Keratinocyte (primary cell): ENCODE data around the gene COL25A1. TPM values are rescaled to one million over a fixed set of nuclear protein-coding genes. Genes with fewer than 3 reads are reported as not detected.

Source experiments
- DNase-seq: peaks from one replicate; pipeline ENCODE4 v3.0.0-alpha.2; 2011; ENCODE audit warnings: low read depth, missing footprints, low spot score
- FAIRE-seq: peaks from 2 replicates; lab custom pipeline; 2011; peaks lifted over from hg19 to GRCh38; lab: Jason Lieb, UNC
- H2AFZ ChIP-seq: 2 replicates; pipeline ENCODE4 v1.6.0; 2012; ENCODE audit warnings: low read length, control low read depth, inconsistent platforms; ENCODE audit not compliant: control insufficient read depth
- H3K27ac ChIP-seq: 2 replicates; pipeline ENCODE4 v1.5.1; 2011; ENCODE audit warnings: low read length; ENCODE audit not compliant: control insufficient read depth, insufficient read depth
- H3K27me3 ChIP-seq: 3 replicates; pipeline ENCODE4 v1.6.0; 2011; ENCODE audit warnings: low read length; ENCODE audit not compliant: control insufficient read depth, insufficient read depth; ENCODE audit errors: extremely low read depth
- H3K36me3 ChIP-seq, 2 experiments: 2 replicates in 1 of 2; 3 replicates in 1 of 2; pipeline ENCODE4 v1.5.1; 2011; ENCODE audit warnings: low read length in 2 of 2, mild to moderate bottlenecking in 1 of 2; ENCODE audit not compliant: control insufficient read depth in 2 of 2, insufficient read depth in 2 of 2; ENCODE audit errors: extremely low read depth in 1 of 2
- H3K4me1 ChIP-seq: 3 replicates; pipeline ENCODE4 v1.5.1; 2011; ENCODE audit warnings: low read length; ENCODE audit not compliant: control insufficient read depth, insufficient read depth; ENCODE audit errors: extremely low read depth
- H3K4me2 ChIP-seq: 3 replicates; pipeline ENCODE4 v1.6.0; 2011; ENCODE audit warnings: low read depth, low read length; ENCODE audit not compliant: control insufficient read depth, insufficient read depth; ENCODE audit errors: extremely low read depth
- H3K4me3 ChIP-seq, 3 experiments: fragments of 200-600 bp in 1 of 3; sonication (generic) in 1 of 3; 2 replicates in 2 of 3; 3 replicates in 1 of 3; pipeline ENCODE4 v1.5.1; 2011 to 2016; ENCODE audit warnings: low read length in 3 of 3, mild to moderate bottlenecking in 3 of 3, control low read depth in 2 of 3, inconsistent platforms in 1 of 3, low read depth in 1 of 3, mixed read lengths in 1 of 3, mixed run types in 1 of 3, moderate library complexity in 1 of 3; ENCODE audit not compliant: control insufficient read depth in 2 of 3, insufficient read depth in 2 of 3; ENCODE audit errors: extremely low read depth in 1 of 3
- H3K79me2 ChIP-seq: 2 replicates; pipeline ENCODE4 v1.6.0; 2012; ENCODE audit warnings: low read length; ENCODE audit not compliant: control insufficient read depth, insufficient read depth
- H3K9ac ChIP-seq: 3 replicates; pipeline ENCODE4 v1.6.0; 2011; ENCODE audit warnings: low read length; ENCODE audit not compliant: control insufficient read depth, insufficient read depth; ENCODE audit errors: extremely low read depth
- H3K9me1 ChIP-seq: 3 replicates; pipeline ENCODE4 v1.6.0; 2011; ENCODE audit warnings: low read length; ENCODE audit not compliant: control insufficient read depth, insufficient read depth; ENCODE audit errors: extremely low read depth
- H3K9me3 ChIP-seq: 2 replicates; pipeline ENCODE4 v1.5.1; 2012; ENCODE audit warnings: low read depth, low read length; ENCODE audit not compliant: control insufficient read depth
- H4K20me1 ChIP-seq: 3 replicates; pipeline ENCODE4 v1.6.0; 2011; ENCODE audit warnings: low read length; ENCODE audit not compliant: control insufficient read depth, insufficient read depth; ENCODE audit errors: extremely low read depth
- CTCF ChIP-seq, 3 experiments: IDR thresholded peaks in 1 of 3; conservative IDR thresholded peaks in 1 of 3; optimal IDR thresholded peaks in 1 of 3; 2 replicates in 2 of 3; 3 replicates in 1 of 3; pipeline versions ENCODE3 to v1.5.1; 2011; ENCODE audit warnings: low read length in 3 of 3, mild to moderate bottlenecking in 3 of 3, moderate library complexity in 2 of 3, control low read depth in 1 of 3, inconsistent platforms in 1 of 3; ENCODE audit not compliant: insufficient read depth in 2 of 3; ENCODE audit errors: extremely low read depth in 1 of 3
- EZH2 ChIP-seq: IDR thresholded peaks from one replicate; pipeline ENCODE4 v1.6.1; 2012; ENCODE audit warnings: inconsistent platforms, mild to moderate bottlenecking, low read length, moderate library complexity
- dilution Hi-C: fragments of 300-500 bp; cut with MboI; formaldehyde crosslinking; loops from one replicate; pipeline ENCODE4 v1.7.0; 2020; ENCODE audit warnings: low sequenced_read_pairs; ENCODE audit not compliant: extremely low pct_ligation_motif_present
- polyA plus RNA-seq, 5 experiments: library from polyadenylated mRNA; depleted of rRNA in 3 of 5; stranded (reverse) in 3 of 5; stranded (forward) in 1 of 5; unstranded in 1 of 5; fragments of >200 nt; gene quantifications; 1 replicate in 1 of 5; 2 replicates in 3 of 5; 3 replicates in 1 of 5; pipeline versions ENCODE4 v1.2.1 to v1.2.3, GENCODE V29; 2011 to 2012; ENCODE audit warnings: missing spikeins in 2 of 5, low read depth in 1 of 5, low replicate concordance in 1 of 5

The COL25A1 gene
- polyA plus RNA-seq, 1 donor (not counting 4 experiments of a cell fraction or from before 2014, with no cell fraction given): not detected

- H3K9me1 ChIP-seq: no peaks in the 10 kb centered on the region
- H3K4me2 ChIP-seq: no peak overlapping the region
- no peaks in the 10 kb centered on the region for H3K79me2 ChIP-seq
- no peaks in the 10 kb centered on the region for H3K27me3 ChIP-seq
- H4K20me1 ChIP-seq: no peaks in the 10 kb centered on the region
- H3K36me3 ChIP-seq: no peaks in the 10 kb centered on the region
- no peak overlapping the region for H3K9ac ChIP-seq
- no peaks in the 10 kb centered on the region for H3K9me3 ChIP-seq
- H3K27ac ChIP-seq: no peak overlapping the region
- dilution Hi-C loops: no loop called here
- TF ChIP-seq CTCF (optimal IDR thresholded peaks at IDR 0.05 in 1 of 3, IDR thresholded peaks at IDR 0.05 in 1 of 3, conservative IDR thresholded peaks at IDR 0.05 in 1 of 3; ENCODE audit: extremely low read depth in 1 of 3, insufficient read depth in 2 of 3, low read length in 3 of 3): no peak
- no peak overlapping the region for H2AFZ ChIP-seq
- no peak for FAIRE-seq
- no peak overlapping the region for H3K4me3 ChIP-seq
- no peak for DNase-seq
- no peaks in the 10 kb centered on the region for H3K4me1 ChIP-seq
Observed at GRCh38 chr4:109251396-109251795, 51.1 kb downstream of the COL25A1 start.

- Histone ChIP-seq H3K79me2 (no peaks in the 10 kb centered on the region), H3K27me3 (no peaks in the 10 kb centered on the region), H3K4me2 (no peak overlapping the region), H3K4me3 (no peak overlapping the region), H3K9me1 (no peaks in the 10 kb centered on the region), H3K9me3 (no peaks in the 10 kb centered on the region), H4K20me1 (no peaks in the 10 kb centered on the region), H3K27ac (no peak overlapping the region), H3K36me3 (no peaks in the 10 kb centered on the region), H3K9ac (no peak overlapping the region), H2AFZ (no peak overlapping the region), H3K4me1 (no peaks in the 10 kb centered on the region)
- TF ChIP-seq EZH2: no peak
- TF ChIP-seq CTCF (optimal IDR thresholded peaks at IDR 0.05 in 1 of 3, IDR thresholded peaks at IDR 0.05 in 1 of 3, conservative IDR thresholded peaks at IDR 0.05 in 1 of 3; ENCODE audit: extremely low read depth in 1 of 3, insufficient read depth in 2 of 3, low read length in 3 of 3): no peak
- dilution Hi-C loops: no loop called here
- no peak for FAIRE-seq
- DNase-seq: no peak
Observed at GRCh38 chr4:109248322-109248900, 54.0 kb downstream of the COL25A1 start.
